Measurements from ENCODE around the gene WDR59.
"Not testable (repeated sequence)": the region's sequence is repeated elsewhere in the genome, so short reads cannot be mapped to it uniquely, and the experiment has no call there.

WDR59 gene

GRCh38 chr16:75011634-75012307, 26.8 kb upstream of the WDR59 start:
- no peak for DNase-seq

DNA sequence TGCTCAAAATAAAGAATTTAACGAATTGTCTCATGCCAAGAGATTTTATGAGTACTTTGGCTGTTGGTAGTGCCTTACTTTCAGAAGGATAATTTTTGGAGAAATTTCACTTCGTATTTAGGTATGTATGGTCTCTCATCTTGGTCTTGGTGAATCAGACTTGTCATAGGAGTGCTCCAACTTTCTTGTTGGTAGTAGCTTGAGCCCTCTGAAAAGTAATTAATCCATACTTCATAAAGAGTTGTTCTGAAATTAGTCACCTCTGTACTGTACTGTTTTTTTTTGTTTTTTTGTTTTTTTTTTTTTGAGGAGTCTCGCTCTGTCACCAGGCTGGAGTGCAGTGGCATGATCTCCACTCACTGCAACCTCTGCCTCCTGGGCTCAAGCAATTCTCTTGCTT, 25.5 kb upstream of the WDR59 start:
- no peak for DNase-seq

GRCh38 chr16:75007443-75007842, 22.5 kb upstream of the WDR59 start:
- no peak for DNase-seq

DNA sequence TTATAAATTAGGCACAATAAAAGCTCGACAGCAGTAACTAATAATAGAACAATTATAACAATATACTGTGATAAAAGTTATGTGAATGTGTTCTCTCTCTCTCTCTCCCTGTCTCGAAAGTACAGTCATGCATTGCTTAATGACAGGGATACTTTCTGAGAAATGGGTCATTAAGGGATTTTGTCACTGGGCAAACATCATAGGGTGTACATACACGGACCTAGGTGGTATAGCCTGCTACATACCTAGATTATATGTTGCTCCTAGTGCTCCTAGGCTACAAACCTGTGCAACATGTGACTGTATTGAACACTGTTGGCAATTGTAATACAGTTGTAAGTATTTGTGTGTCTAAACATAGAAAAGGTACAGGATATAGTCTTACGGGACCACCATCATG, 20.8 kb upstream of the WDR59 start:
- no peak for DNase-seq

DNA sequence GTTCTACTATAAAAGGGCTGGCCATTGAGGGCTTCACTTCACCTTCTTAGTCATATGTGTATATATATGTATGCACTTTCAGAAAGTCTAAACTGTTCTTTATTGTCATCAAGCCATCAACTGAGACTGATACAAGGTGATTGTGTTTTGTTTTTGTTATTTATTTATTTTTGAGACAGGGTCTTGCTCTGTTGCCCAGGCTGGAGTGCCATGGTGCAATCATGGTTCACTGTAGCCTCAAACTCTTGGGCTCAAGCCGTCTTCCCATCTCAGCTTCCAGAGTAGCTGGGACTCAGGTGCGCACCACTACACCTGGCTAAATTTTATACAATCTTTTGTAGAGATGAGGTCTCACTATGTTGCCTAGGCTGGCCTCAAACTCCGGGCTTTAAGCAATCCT, 19.5 kb upstream of the WDR59 start:
- no peak for DNase-seq

GRCh38 chr16:75003931-75004330, 19.0 kb upstream of the WDR59 start:
- no peak for DNase-seq

GRCh38 chr16:75002474-75002873, 17.6 kb upstream of the WDR59 start:
- no peak for DNase-seq

DNA sequence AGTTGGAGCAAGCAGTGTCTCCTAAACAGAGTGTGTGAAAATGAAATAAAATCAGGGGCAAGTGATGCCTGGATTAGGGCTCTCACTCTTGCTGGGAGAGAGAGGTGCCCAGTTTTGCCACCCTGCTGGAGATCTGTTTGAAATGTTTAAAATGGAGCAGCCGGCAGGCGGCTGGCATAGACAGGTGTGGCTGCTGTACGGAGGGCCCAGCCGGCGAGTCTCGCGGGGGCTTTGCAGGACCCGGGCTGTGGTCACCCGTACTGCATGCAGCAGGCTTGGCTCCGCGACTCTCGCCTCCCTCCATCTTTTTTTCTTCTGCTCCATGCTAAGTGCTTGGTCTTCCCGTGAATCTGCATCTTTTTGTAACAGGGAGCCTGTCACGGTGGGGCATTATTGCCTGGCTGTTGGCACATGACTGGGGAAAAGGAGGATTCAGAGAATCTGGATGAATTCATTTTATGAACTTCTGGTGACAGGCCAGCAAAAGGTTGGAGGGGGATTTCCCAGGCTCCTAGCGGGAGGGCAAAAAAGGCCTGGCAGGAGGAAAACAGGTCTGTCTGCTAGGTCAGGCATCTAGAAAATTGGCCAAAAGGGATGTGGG, 15.7 kb upstream of the WDR59 start:
- DNase-seq: no peak

DNA sequence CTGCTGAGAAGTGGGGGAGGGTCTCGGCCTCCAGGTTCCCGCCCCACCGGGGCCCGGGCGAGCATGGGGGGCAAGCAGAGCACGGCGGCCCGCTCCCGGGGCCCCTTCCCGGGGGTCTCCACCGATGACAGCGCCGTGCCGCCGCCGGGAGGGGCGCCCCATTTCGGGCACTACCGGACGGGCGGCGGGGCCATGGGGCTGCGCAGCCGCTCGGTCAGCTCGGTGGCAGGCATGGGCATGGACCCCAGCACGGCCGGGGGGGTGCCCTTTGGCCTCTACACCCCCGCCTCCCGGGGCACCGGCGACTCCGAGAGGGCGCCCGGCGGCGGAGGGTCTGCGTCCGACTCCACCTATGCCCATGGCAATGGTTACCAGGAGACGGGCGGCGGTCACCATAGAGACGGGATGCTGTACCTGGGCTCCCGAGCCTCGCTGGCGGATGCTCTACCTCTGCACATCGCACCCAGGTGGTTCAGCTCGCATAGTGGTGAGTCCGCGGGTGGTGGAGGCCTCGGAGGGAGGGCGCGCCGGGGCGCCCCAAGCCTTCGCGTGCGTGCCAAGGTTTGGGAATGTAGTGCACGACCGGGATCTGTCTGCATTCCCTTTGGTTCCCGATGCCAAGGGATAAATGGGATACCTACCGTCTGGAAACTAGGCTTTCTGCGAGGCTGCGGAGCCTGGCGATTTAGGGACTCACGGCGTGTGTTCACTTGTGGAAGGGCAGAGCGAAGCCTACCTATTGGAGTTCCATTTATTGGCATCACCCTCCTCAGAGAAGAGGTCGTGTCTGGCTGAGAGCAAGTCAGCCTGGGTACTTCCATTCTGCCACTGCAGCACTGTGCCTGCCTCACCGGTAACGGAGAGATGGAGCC, 14.9 kb upstream of the WDR59 start:
- no peak for DNase-seq

- no peak for DNase-seq
These were observed 14.3 kb upstream of the WDR59 start for GRCh38 chr16:74999219-74999608.

DNA sequence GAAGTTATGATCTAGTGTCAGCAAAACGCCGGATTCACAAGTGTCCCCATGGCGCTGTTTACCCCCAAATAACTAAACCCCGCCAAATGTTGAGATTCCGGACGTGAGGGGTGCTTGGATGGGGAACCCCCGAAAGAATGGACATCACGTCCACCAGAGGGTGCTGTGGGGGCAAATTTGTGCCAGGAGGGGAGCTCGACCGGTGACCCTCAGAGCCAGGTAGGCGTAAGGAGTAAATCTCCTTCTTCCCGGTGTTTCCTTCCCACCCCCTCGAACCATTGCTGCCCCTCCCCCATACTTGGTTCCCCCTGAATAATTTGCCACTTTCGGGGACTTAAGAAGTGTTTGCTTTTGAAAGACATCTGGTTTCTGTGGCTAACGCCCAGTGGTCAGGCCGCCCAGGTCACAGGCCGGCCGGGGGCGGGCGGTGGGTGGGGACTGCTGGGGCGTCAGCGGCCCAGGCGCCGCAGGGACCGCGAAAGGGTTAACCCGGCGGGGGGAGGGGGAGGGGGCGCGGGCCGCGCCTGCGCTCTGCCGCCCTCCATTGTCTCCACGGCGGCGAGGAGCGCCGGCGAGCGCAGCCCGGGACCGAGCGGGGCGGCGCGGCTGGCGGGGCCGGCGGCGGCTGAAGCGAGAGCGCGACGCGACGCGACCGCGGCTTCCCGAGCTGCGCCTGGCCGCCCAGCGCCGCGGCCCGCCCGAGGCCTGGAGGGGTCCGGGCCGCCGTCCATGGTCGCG, 13.7 kb upstream of the WDR59 start, which contains the start of gene ZNRF1:
Gene ZNRF1 (plus strand): TSS at position 544 of the 738 bp plus-strand sequence. CDS start 648 bp downstream, outside the sequence.
- peak; percentile 52 to 55 for DNase-seq

DNA sequence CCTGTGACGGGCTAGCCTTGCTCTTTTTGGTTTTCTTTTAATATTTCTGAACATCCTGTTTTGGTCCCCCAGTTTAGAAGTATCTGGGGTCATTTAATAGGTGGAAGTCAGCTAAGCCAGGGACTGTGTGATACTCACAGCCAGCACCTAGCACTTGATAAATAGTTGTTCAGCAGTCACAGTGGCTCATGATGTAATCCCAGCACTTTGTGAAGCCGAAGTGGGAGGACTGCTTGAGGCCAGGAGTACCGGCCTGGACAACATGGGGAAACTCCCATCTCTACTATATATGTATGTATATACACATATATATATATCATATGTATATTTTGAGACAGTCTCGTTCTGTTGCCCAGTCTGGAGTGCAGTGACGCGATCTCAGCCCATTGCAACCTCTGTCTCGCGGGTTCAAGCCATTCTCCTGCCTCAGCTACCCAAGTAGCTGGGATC, 12.1 kb upstream of the WDR59 start:
- DNase-seq: no peak

GRCh38 chr16:74995986-74996385, 11.1 kb upstream of the WDR59 start:
- DNase-seq: no peak

- no peak for DNase-seq
These were observed 6.9 kb upstream of the WDR59 start for GRCh38 chr16:74991593-74992403.

DNA sequence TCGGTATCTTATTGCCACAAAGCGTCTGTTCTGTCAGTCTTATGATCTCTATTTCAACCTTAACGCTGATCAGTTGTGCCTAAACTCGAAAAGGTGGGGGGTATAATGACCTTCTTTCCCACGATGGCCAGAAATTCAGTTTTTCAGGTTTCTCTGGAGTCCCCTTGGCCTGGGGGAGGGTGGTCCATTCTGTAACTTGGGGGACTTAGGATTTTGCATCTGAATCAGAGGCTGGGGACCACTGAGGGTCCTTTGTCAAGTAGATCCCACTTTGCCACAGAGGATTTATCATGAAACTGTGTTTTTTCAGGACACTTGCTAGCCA, 6.3 kb upstream of the WDR59 start:
- DNase-seq: no peak

DNA sequence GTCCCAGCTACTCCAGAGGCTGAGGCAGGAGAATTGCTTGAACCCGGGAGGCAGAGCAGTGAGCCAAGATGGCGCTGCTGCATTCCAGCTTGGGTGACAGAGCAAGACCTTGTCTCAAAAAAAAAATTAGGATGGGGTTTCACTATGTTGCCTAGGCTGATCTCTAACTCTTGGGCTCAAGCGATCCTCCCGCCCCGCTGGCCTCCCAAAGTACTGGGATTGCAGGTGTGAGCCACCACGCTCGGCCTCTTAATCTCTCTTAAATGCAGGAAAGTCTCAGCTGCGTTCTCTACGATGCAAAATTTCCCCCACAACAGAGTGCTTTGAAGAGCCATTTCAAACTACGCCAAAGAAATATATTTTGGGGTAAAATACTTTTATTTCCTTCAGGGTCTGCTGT, 5.9 kb upstream of the WDR59 start:
- DNase-seq: no peak

- DNase-seq: not testable (repeated sequence)
These were observed 4.9 kb upstream of the WDR59 start for GRCh38 chr16:74989864-74990263.

GRCh38 chr16:74987027-74987681, 2.2 kb upstream of the WDR59 start:
- no peak for DNase-seq

- no peak for DNase-seq
These were observed 762 bp downstream of the WDR59 start for GRCh38 chr16:74984194-74984528.

DNA sequence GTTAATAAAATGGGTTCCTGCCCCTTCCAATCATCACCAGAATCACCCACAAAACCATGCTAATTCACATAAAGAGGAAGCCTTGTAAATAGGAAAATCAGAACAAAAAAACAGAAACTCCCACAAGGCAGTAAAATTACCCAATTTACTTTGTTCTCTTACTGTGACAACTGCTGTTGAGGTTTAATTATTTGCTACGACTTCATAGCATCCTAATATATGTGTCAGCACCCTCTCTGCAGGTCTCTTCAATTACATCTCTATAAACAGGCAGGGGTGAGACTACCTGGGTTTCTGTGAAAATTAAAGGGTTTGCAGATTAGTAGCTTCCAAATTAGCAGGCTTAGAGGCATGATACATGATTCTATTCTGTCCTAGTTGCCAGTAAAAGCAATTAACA, 2.7 kb downstream of the WDR59 start:
- no peak for DNase-seq

GRCh38 chr16:74975591-74975990, 9.3 kb downstream of the WDR59 start:
- DNase-seq: no peak

DNA sequence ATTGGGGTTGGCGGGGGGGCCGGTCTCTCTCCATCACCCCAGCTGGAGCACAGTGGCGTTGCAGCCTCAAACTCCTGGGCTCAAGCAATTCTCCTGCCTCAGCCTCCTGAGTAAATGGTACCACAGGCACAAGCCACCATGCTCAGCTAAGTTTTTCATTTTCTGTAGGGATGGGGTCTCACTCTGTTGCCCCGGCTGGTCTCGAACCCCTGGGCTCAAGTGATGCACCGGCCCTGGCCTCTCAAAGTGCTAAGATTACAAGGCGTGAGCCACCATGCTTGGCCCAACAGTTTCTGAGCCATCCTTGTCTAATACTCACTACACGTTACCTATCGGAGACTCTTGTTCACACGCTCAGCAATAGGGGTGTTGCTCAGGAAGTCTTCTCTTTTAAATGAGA, 11.6 kb downstream of the WDR59 start:
- no peak for DNase-seq
